NCI-H1436 treated with DMSO at 0.1 percent for 48 hours (cell line): ENCODE results near the gene RS1.

ENCODE experiments used
- DNase-seq: peaks from one replicate; lab custom pipeline; 2025; lab: John Stamatoyannopoulos, UW

The RS1 gene

DNA sequence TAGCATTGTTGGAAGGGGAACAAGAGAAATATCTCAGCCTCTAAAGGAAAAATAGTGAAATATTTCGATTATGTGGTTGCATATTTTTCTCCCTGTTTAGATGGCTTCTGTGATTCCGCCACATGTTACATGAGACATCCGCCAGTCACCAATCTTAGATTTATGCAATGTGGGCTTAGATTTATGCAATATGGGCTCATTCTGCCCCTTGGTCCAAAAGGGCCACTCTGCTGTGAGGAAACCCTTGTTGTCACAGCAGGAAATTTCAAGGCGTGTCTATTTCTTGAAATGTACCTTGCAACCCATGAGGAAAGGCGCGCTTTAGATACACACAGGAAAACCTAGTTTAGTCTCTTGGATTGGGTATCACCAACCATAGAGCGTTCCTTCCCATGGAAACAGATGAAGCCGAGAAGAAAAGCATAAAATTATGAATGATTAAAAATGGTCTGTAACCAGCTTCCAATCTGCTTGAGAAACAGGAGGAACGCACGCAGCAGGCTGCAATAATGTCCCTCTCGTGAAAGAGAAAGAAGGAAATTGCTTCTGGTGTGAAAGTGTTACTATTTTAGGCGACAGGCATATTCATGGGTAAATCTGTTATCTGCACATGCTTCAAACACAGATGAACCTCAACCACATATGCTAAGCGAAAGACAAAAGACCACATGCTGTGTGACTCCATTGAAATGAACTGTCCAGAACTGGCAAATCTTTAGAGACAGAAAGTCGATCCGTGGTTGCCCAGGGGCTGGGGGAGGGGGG lies 3.7 kb downstream of the RS1 start:
- no peak for DNase-seq

- no peak for DNase-seq
These were observed 5.3 kb downstream of the RS1 start for GRCh38 chrX:18666614-18667013.

- DNase-seq = no peak
These were observed 7.0 kb downstream of the RS1 start for GRCh38 chrX:18664947-18665346.

DNA sequence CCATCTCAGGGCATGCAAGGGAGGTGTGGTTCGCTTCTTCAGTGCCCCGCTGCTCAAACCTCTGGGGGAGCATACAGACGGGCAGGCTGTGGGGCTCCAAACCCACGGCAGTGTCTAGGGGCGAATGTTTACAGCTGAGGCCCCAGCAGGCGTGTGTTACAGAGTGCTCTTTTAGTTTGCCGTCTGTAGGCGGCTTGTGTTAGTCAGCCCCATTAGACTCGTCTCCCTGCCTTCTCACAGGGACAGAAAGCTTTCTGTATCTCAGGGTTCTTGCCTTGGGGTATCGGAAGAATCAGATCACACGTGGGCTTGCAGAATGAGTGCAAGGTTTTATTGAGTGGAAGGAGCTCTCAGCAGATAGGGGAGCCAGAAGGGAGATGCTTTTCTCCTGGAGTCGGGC lies 10.6 kb downstream of the RS1 start:
- DNase-seq = no peak

DNA sequence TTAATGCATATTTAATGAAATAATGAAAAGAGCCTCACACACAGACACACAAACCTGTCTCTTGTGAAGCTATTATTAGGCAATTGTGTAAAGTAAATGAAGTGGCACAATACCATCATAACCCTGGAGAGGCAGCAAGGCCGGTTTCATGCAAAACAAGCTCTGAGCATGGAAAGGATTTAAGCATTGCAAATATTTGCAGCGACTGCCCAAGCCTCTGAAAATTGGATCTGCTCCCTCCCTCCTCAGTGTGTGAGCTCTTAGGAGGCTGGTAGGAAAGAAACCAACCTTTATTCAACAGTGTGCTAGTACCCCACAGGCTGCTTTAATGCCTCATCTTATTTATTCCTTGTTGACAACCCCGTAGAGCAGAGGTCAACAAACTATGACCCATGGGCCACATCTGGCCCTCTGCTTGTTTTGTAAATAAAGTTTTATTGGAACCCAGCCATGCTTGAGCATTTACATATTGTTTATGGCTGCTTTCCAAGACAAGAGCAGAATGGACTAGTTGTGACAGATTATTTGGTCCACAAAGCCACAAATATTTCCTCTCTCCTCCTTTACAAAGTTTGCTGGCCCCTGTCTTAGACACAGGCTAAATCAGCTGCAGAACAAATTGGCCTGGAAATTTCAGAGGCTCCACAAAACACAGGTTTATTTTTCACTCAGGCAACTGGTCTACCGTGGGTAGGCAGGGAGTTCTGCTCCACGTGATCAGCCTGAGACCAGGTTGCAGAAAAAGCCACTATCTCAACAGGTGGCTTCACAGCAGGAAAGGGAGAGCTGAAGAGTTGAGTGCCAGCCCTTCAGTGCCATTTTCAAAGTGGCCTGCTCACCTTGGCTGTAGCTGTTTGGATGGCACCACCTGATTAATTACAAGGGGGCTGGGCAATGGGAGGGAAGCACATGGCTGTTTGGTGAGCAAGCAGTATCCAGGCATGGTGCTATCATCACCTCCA lies 16.8 kb downstream of the RS1 start:
- DNase-seq = no peak

- no peak for DNase-seq
These were observed 19.3 kb downstream of the RS1 start for GRCh38 chrX:18652636-18653035.

GRCh38 chrX:18650662-18651061 lies 21.2 kb downstream of the RS1 start:
- no peak for DNase-seq

DNA sequence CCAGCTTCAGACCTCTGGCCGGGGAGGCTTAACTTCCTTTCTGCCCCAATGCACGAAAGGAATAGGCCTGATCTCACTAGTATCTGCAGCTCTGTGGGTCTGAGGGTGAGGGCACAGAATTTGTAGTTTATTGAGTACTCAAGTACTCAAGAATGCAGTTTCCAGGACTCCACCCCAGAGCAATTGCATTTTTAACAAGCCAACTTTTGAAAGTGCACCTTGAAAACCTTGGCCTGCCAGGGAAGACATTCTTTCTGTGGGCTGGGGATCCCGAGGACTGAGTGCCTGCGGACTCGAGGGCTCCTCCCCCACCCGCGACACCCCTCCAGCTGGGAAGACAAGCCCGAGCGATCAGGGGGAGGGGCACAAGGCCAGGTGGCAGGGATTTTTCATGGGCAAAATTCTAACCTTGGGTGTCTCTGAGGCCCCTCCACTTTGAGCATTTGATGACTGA lies 22.4 kb downstream of the RS1 start:
- DNase-seq = no peak

GRCh38 chrX:18647621-18648020 lies 24.3 kb downstream of the RS1 start:
- no peak for DNase-seq

DNA sequence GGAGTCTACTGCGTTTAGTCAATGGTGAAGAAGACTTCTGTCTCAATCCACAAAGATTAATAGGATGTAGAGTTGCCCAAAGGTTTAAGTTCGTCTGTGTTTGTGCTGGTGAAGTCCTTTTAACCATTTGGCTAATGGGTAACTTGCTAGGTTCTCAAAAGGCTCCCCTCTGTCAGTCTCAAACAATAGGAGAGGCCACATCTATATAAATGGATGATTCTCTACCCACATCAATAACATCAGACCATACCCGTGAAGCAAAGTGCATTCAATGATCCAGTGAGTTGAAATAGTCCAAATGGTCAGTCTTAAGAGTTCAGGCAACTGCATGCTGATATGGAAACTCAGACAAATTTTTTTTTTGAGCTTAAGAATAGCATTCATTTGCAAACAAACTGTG lies 28.1 kb downstream of the RS1 start:
- no peak for DNase-seq

DNA sequence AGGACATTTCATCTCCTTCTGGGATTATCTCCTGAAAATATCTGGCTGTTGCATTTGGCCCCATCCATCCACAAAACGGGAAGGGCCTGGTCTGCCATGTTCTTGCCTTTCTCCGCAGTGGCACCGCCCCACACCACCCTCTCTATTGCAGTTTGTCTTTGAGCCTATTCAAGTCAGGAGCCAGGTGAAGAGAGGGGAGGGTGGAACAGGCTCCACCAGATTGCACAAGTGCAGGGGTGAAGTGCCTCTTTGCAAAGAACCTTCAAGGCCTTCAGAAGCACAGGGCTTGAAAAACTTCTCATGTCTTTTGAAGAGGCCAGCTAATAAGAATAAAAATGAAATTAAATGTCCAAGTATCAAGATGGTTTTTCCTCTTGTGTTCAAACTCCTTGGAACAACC lies 28.7 kb downstream of the RS1 start:
- DNase-seq = no peak

DNA sequence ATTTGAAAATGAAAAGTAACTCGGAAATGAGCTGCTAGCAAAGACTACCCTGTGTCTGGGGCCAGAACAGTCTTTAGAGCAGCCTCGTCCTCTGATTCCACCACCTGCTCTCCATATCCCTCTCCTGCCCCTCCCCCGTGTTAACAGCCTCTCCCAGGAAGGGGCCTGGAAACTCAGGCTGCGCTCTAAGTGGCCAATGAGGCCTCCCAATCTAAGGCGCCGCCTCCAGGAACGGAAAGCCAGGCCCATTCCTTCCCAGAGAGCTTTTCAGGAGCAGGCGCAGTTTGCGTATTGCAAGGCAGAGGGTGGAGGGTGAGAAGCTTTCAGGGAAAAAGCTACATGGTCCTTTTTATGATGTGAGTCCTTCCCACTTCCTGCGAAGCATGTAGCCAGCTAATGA lies 31.2 kb downstream of the RS1 start:
- DNase-seq = no peak

DNA sequence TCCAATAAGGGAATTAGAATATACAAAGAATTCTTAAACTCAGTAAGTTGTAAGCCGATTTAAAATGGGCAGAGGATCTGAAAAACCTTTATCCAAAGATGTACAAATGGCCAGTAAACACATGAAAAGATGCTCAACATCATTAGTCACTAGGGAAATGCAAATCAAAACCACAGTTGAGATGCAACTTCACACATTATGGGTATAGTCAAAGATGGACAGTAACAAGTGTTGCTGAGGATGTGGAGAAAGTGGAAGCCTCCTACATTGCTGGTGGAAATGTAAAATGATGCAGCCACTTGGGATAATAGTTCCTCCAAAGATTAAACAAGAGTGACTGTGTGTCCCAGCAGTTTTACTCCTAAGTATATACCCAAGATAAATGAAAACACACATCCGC lies 32.6 kb downstream of the RS1 start:
- no peak for DNase-seq

DNA sequence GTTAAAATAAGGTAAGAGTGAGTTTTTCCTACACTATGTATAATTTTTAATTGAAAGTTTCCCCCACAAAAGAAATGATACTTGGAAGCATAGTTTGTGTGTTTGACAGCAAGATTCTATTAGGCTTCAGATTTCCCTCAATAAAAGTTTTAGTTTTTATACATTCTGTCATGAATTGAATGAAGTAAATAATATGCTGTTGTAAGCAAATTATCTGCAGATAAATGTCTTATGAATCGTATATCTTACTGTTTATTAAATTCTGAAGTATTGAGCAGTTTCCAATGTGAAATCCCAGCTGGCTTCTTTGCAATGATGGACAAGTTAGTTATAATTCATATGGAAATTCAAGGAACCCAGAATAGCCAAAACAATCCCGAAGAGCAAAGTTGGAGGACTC lies 33.5 kb downstream of the RS1 start:
- DNase-seq = no peak

GRCh38 chrX:18630934-18631333 lies 41.0 kb downstream of the RS1 start:
- no peak for DNase-seq

GRCh38 chrX:18624599-18624998 lies 47.3 kb downstream of the RS1 start:
- no peak for DNase-seq

GRCh38 chrX:18620349-18620748 lies 51.6 kb downstream of the RS1 start:
- no peak for DNase-seq

DNA sequence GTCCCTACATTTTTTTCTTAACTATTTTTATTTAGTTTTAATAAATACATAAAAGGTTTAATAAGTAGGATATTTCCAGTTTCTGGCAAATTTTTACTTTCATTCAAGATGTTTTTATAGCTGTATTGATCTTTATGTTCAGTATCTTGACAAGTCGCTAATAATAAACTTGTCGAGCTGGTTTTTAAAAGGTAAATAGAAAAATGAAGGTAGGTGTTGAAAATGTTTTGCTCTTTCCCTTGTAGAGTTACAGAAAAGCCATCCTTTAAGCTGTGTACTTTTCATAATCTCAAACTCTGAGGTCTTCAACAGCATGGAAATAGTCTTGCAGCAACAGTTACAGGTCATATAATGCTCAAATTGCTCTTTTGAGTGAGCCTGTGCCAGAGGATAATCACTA lies 52.6 kb downstream of the RS1 start:
- DNase-seq = no peak

GRCh38 chrX:18617407-18617750 lies 54.5 kb downstream of the RS1 start:
- no peak for DNase-seq

DNA sequence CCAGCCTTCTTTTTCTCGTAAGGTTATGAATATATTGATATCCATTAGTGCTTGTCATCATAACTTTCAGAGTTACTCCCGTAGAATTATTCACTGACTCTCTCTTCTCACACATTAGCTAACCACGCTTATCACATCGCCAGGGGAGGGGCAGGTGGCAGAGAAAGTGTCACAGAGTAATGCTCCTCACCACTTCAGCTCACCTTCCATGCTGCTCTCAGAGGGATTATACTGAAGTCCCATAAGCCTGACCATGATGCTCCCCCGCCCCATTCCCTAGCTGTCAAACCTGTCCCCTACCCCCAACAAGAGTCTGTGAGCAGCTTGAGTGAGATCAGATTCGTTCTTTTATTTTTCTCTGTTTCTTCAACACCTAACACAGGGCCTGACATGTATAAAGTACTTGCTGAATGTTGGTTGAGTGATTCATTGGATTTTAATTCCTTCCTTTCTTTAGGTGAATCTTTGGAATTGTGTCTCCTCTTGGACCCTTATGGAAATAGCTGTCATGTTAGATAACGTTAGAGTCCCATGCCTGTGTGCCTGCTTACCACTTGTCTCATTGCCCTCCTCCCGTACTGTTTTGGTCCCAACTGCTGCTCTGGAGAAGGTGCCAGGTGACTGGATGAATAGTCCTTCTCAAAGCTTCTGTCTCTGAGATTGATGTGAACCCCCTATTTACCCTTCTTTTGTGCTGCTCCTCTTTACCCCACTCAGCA lies 55.1 kb downstream of the RS1 start:
- DNase-seq = no peak

DNA sequence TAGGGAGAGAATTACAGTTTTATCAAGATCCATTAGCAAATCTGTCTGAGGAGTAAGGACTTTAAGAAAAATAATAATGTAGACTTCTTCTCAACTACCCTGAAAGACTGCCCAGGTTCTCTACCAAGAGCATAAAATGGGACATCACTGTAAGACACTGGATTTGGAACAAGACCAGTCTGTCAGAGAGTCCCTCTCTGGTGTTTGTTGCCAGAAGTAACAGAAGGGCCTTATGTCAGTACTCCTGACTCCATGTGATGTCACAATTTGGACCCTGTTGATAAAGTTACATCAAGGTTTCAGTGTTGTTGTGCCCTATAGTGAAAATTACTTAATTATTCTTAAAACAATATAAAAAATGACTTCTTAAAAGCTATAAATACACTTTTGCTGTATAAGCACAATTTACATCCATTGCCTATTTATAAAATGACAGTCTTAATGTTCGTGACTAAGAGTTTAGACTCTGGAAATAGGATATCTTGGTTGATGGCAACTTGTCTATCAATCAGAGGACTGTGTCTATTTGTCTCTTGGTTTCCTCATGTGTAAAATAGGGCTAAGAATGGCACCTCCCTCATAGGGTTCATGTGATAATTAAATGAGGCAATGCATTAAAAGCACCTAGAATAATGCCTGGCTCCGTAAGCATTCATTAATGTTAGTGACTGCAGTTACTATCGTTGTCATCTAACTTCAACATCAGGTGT lies 57.8 kb downstream of the RS1 start:
- DNase-seq = no peak

DNA sequence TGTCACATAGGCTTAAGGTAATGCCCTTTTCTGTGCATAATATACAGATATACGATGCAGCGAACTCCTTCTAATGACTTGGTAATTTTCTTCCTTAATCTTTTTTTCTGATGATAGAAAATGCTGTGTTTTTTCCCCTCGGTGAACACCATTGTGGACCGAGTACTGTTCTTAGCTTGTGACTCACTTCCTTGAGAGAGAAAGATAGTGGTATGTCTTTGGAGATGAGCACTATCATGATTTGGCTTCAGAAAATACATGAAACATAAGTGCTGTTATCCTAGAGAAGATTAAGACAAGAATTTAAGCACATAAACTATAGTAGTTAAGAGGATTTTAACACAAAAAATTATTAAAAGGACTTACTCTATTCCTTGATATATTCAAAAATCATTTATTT lies 63.9 kb downstream of the RS1 start:
- no peak for DNase-seq
